Calu3 (cell line): ENCODE results near the gene COL18A1. TPM values are rescaled to one million over a fixed set of nuclear protein-coding genes. Genes with fewer than 3 reads are reported as not detected.

Source experiments
- BruUV-seq: library from RNA; stranded (reverse); fragments of 400-500 nt; replicated peaks from 2 replicates; lab custom pipeline; 2021; lab: Mats Ljungman, UMichigan
- CTCF ChIA-PET: fragments of 300-600 bp; sonication (Branson Sonifier 250); formaldehyde crosslinking; loops from one replicate; lab custom pipeline; 2022; ENCODE audit warnings: antibody characterized with exemption; lab: Charles Lee
- DNase-seq: peaks from one replicate; pipeline ENCODE4 v3.0.0; 2022
- H3K27ac Mint-ChIP-seq: one replicate; pipeline ENCODE4 v1.8.0; 2022; ENCODE audit warnings: mixed read lengths; ENCODE audit not compliant: unreplicated experiment
- H3K27me3 Mint-ChIP-seq: one replicate; pipeline ENCODE4 v1.8.0; 2022; ENCODE audit warnings: mixed read lengths; ENCODE audit not compliant: unreplicated experiment
- H3K36me3 Mint-ChIP-seq: one replicate; pipeline ENCODE4 v1.8.0; 2022; ENCODE audit warnings: mild to moderate bottlenecking, moderate library complexity, mixed read lengths; ENCODE audit not compliant: insufficient read depth, unreplicated experiment
- H3K4me1 Mint-ChIP-seq: one replicate; pipeline ENCODE4 v1.8.0; 2022; ENCODE audit warnings: mild to moderate bottlenecking, low read depth, mixed read lengths; ENCODE audit not compliant: unreplicated experiment
- H3K4me3 Mint-ChIP-seq: one replicate; pipeline ENCODE4 v1.8.0; 2022; ENCODE audit warnings: mild to moderate bottlenecking, low read depth, moderate library complexity, mixed read lengths; ENCODE audit not compliant: unreplicated experiment
- H3K9me3 Mint-ChIP-seq: one replicate; pipeline ENCODE4 v1.8.0; 2022; ENCODE audit warnings: low read depth, mixed read lengths; ENCODE audit not compliant: unreplicated experiment
- CTCF ChIP-seq: fragments of 200-600 bp; IDR thresholded peaks from one replicate; pipeline ENCODE4 v1.8.0; 2022; ENCODE audit warnings: antibody characterized with exemption; ENCODE audit not compliant: unreplicated experiment
- intact Hi-C: fragments of 100-400 bp; cut with micrococcal nuclease; formaldehyde crosslinking; loops from one replicate; pipeline ENCODE4 v1.10.0; 2022; ENCODE audit not compliant: unreplicated experiment
- total RNA-seq: library from RNA; stranded (reverse); gene quantifications from 2 replicates; pipeline ENCODE4 v1.2.3, GENCODE V29; 2022

Gene COL18A1
- total RNA-seq, 1 experiment from 2014 or later, result 82.9 TPM

- Mint-ChIP-seq H3K27me3 (no peaks in the 10 kb centered on the region), H3K9me3 (no peaks in the 10 kb centered on the region), H3K4me1 (no peaks in the 10 kb centered on the region), H3K36me3 (no peaks in the 10 kb centered on the region), H3K4me3 (no peak overlapping the region), H3K27ac (no peak overlapping the region)
- CTCF ChIA-PET, result no interaction called here
- BruUV-seq, result no TSS peak
- intact Hi-C loops, result no loop called here
- TF ChIP-seq CTCF, result no peak
- no peak for DNase-seq
Observed at GRCh38 chr21:45451771-45452182, 46.8 kb downstream of the COL18A1 start.

GRCh38 chr21:45452696-45453307 is 47.8 kb downstream of the COL18A1 start:
- no peak for TF ChIP-seq CTCF
- intact Hi-C loops, result no loop called here
- no TSS peak for BruUV-seq
- Mint-ChIP-seq H3K27ac (no peak overlapping the region), H3K4me3 (no peak overlapping the region), H3K36me3 (no peaks in the 10 kb centered on the region), H3K27me3 (no peaks in the 10 kb centered on the region), H3K4me1 (no peaks in the 10 kb centered on the region), H3K9me3 (no peaks in the 10 kb centered on the region)
- DNase-seq, result no peak
- CTCF ChIA-PET, result no interaction called here

GRCh38 chr21:45453308-45453950 is 48.5 kb downstream of the COL18A1 start:
- no peaks in the 10 kb centered on the region for H3K36me3 Mint-ChIP-seq
- no peaks in the 10 kb centered on the region for H3K4me1 Mint-ChIP-seq
- no peaks in the 10 kb centered on the region for H3K9me3 Mint-ChIP-seq
- CTCF ChIA-PET, result interaction anchor here (0.6 kb wide), 1 partner anchor 211 kb away, joined by 3 read pairs; no protein-coding TSS in a partner anchor
- intact Hi-C loops, result no loop called here
- DNase-seq, result no peak
- H3K4me3 Mint-ChIP-seq, result no peak overlapping the region
- BruUV-seq, result no TSS peak
- H3K27ac Mint-ChIP-seq, result no peak overlapping the region
- no peaks in the 10 kb centered on the region for H3K27me3 Mint-ChIP-seq
- no peak for TF ChIP-seq CTCF

- Mint-ChIP-seq H3K36me3 (no peaks in the 10 kb centered on the region), H3K4me3 (no peak overlapping the region), H3K27ac (no peak overlapping the region), H3K9me3 (no peaks in the 10 kb centered on the region), H3K4me1 (no peaks in the 10 kb centered on the region), H3K27me3 (no peaks in the 10 kb centered on the region)
- CTCF ChIA-PET, result interaction anchor here (0.7 kb wide), 1 partner anchor 19 kb away, joined by 3 read pairs; no protein-coding TSS in a partner anchor
- DNase-seq, result no peak
- no peak for TF ChIP-seq CTCF
- no TSS peak for BruUV-seq
- intact Hi-C loops, result no loop called here
Observed at GRCh38 chr21:45454060-45454925, 49.3 kb downstream of the COL18A1 start.
